ENCODE results near the gene SCFD2. TPM values are rescaled to one million over a fixed set of nuclear protein-coding genes. Genes with fewer than 3 reads are reported as not detected.

SCFD2 gene
- total and polyA plus RNA-seq, 10 of the 15 experiments (the other 5 are each of a cell fraction or from before 2014, with no cell fraction given): 4.8 to 37.6 (median 24.9) TPM

DNA sequence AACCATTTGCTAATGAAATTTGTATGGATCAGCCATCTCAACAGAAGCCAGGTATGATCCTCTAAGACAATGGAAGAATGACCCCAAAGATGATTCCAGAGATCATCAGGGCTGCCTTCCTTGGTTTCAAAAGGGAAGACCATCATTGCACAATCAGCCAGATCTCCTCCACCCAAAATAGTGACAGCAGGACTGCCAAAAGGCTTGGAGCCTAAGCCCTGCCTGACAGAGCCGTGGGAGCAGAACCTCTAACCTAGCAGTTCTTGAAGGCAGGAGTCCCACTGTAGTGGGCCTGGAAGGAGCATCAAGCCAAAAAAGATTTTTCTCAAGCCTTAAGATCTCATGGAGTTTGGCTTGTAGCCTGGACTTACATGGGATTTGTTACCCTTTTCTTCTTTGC, 277.7 kb downstream of the SCFD2 start:
- no peaks in the 10 kb centered on the region for H3K27me3 ChIP-seq (replicated peaks in 1 of 2; ENCODE audit: control insufficient read depth in 2 of 2, insufficient read depth in 2 of 2, low read length in 1 of 2)
- FAIRE-seq: no peak
- intact Hi-C loops (cut with micrococcal nuclease; ENCODE audit: unreplicated experiment) (no loop called here), in situ Hi-C loops (cut with MboI) (no loop called here)
- H3K9me3 ChIP-seq (replicated peaks; ENCODE audit: control insufficient read depth, insufficient read depth, low read length): peaks cover 2% of the 10 kb centered on the region; the same call in 2 of the 3 replicates
- ChIA-PET SMC1A (ENCODE audit: uncharacterized antibody, unreplicated experiment) (no interaction called here), RAD21 (ENCODE audit: unreplicated experiment) (no interaction called here), CTCF (no interaction called here), POLR2A (interaction anchor here (0.7 kb wide), 1 partner anchor 131 kb away, joined by 5 read pairs; no protein-coding TSS in a partner anchor)
- no peak for ATAC-seq
- no TSS peak for BruUV-seq (replicated peaks)
- TF ChIP-seq BMI1 (IDR thresholded peaks at IDR 0.05; ENCODE audit: borderline replicate concordance) (no peak), ZNF274 (IDR thresholded peaks at IDR 0.05; ENCODE audit: insufficient read depth, insufficient read length) (no peak)
- H3K4me2 ChIP-seq (ENCODE audit: control insufficient read depth, insufficient read depth): no peak overlapping the region
- H3K4me1 ChIP-seq (ENCODE audit: control insufficient read depth, insufficient read depth, low read length): no peaks in the 10 kb centered on the region
- no peaks in the 10 kb centered on the region for H3K36me3 ChIP-seq (ENCODE audit: control insufficient read depth in 2 of 2, insufficient read depth in 2 of 2, low read length in 1 of 2)
- H4K20me1 ChIP-seq (ENCODE audit: control insufficient read depth, insufficient read depth): no peaks in the 10 kb centered on the region
- 95% methylated on average over 1 of the region's 1 CpG for WGBS (ENCODE audit: insufficient coverage, insufficient replicate concordance, low lambda C conversion rate, missing lambda C conversion rate)
- no peaks in the 10 kb centered on the region for H3K79me2 ChIP-seq (ENCODE audit: control insufficient read depth, insufficient read depth, low read length)
- H3K27ac ChIP-seq (ENCODE audit: control insufficient read depth, insufficient read depth): no peak overlapping the region
- no peak for DNase-seq (ENCODE audit: low read depth, low spot score)
- no peak overlapping the region for H3K9ac ChIP-seq (ENCODE audit: control insufficient read depth, insufficient read depth, low read length)
- H3K4me3 ChIP-seq: no peak overlapping the region
- H2AFZ ChIP-seq (ENCODE audit: control insufficient read depth, low read depth, low read length): no peak overlapping the region

GRCh38 chr4:53076374-53076958, 289.4 kb downstream of the SCFD2 start:
- no peak overlapping the region for H3K4me3 ChIP-seq
- BruUV-seq (replicated peaks): no TSS peak

More at GRCh38 chr4:53076374-53076958, 289.4 kb downstream of the SCFD2 start:
- Histone ChIP-seq H3K27ac (ENCODE audit: control insufficient read depth, insufficient read depth) (no peak overlapping the region), H4K20me1 (ENCODE audit: control insufficient read depth, insufficient read depth) (no peaks in the 10 kb centered on the region), H3K36me3 (ENCODE audit: control insufficient read depth in 2 of 2, insufficient read depth in 2 of 2, low read length in 1 of 2) (no peaks in the 10 kb centered on the region), H3K79me2 (ENCODE audit: control insufficient read depth, insufficient read depth, low read length) (no peaks in the 10 kb centered on the region), H3K4me2 (ENCODE audit: control insufficient read depth, insufficient read depth) (no peak overlapping the region), H3K27me3 (replicated peaks in 1 of 2; ENCODE audit: control insufficient read depth in 2 of 2, insufficient read depth in 2 of 2, low read length in 1 of 2) (no peaks in the 10 kb centered on the region), H2AFZ (ENCODE audit: control insufficient read depth, low read depth, low read length) (no peak overlapping the region), H3K4me1 (ENCODE audit: control insufficient read depth, insufficient read depth, low read length) (peaks cover 6% of the 10 kb centered on the region), H3K9ac (ENCODE audit: control insufficient read depth, insufficient read depth, low read length) (no peak overlapping the region), H3K9me3 (replicated peaks; ENCODE audit: control insufficient read depth, insufficient read depth, low read length) (no peaks in the 10 kb centered on the region; the same call in 2 of the 3 replicates)
- intact Hi-C loops (cut with micrococcal nuclease; ENCODE audit: unreplicated experiment): no loop called here
- in situ Hi-C loops (cut with MboI): no loop called here
- FAIRE-seq: no peak
- no peak for DNase-seq (ENCODE audit: low read depth, low spot score)
- TF ChIP-seq RAD51 (IDR thresholded peaks at IDR 0.05): no peak
- no peak for TF ChIP-seq IKZF1 (conservative IDR thresholded peaks at IDR 0.05)
- WGBS (ENCODE audit: insufficient coverage, insufficient replicate concordance, low lambda C conversion rate, missing lambda C conversion rate): over 99% methylated on average over 8 of the region's 8 CpGs
- SMC1A ChIA-PET (ENCODE audit: uncharacterized antibody, unreplicated experiment): no interaction called here
- RAD21 ChIA-PET (ENCODE audit: unreplicated experiment): no interaction called here
- ATAC-seq: no peak
- CTCF ChIA-PET: interaction anchor here (1.1 kb wide), 1 partner anchor 12 kb away, joined by 3 read pairs; no protein-coding TSS in a partner anchor
- POLR2A ChIA-PET: interaction anchor here (0.6 kb wide), 1 partner anchor 21 kb away, joined by 3 read pairs; no protein-coding TSS in a partner anchor
